Measurements from ENCODE around the gene KCNT1.

The KCNT1 gene

DNA sequence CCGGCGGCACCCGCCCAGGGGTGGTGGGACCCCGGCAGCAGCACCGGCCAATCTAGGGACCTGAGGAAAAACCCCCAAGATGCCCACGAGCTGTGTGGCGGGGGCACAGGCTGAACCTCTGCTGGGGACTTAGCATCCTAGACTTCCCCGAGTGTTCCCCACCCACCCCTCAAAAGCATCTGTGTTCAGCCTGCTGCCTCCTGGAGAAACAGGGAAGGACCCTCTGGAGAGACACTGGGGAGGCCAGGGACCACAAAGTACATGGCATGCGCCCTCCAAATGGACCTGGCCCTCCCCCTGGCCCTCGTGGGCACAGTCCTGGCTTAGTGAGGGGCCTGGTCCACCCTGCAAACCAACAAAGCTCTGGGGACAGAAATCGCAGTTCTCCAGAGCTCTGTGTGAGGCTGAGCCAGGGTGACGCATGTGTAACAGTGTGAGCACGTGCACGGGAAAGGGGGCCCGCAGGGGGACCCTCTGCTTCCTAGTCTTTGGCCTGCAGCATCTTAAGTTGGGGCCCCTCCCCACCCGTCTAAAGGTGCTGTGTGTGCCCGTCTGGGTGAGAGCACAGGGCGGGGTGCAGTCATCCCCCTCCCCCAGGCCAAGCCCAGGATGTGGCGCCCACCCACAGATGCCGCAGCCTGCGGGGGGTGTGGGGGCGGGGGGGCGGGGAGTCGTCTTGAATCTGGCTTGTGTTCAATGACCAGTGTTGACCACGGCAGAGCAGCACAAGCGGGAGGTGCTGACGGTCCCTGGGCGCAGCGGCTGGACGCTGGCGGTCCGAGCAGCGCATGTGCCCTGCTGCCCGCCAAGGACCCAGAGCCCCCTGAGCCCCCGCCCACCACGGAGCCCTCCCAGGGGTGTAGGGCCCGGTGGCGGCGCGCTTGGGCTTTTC lies 672 bp upstream of the KCNT1 start:
- no peak for DNase-seq

DNA sequence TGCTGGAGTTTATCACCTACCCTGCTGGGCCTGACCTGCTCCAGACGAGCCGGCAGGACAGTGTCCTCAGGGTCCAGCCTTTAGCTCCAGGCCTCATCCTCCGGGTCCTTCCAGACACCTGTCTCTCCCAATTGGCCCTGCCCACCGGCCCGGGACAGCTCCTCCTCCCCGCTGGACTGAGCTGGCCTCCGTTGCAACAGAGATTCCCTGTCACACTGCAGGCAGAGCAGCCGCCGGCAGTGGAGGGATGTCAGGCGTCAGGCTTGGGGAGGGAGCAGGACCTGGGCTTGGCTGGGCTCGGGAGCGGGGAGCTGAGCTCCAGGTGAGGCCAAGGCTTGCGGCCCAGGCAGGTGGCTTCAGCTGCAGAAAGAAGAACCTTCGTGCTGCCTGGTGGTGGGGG lies 1.7 kb downstream of the KCNT1 start:
- no peak for DNase-seq

DNA sequence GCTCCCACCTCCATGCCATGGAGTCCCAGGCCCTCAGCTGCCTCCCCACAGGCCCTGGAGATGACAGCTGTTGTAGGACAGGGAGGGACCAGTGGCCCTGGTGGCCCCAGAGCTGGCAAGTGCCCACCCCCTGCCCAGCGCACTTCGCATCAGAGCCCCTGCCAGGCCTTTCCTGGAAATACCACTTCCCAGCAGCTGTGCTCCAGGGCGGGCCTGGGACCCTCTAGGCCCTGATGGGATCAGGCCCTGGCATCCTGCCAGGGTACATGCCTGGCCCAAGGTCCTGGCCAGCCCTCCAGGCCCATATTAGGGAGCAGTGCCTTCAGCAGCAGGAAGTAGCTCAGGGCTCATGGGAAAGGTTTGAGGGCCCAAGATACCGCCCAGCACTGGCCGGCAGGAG lies 2.5 kb downstream of the KCNT1 start:
- no peak for DNase-seq

DNA sequence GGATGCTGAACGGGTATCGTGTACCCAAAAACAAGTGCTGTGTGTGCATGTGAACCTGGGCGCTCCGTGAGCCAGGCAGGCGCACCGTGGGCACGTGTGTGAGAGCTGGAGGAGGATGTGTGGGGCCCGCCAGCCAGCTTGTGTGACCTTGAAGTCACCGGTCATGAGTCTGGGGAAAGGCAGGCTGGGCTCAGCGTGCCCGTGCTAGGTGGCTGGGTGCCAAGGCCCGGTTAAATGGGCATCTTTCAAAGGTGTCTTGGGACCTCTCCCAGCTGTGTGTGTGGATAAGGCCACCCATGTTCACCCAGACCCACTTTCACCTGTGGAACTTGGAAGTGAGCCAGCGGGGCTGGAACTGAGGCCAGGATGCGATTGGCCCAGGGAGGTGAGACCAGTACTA lies 3.4 kb downstream of the KCNT1 start:
- no peak for DNase-seq

DNA sequence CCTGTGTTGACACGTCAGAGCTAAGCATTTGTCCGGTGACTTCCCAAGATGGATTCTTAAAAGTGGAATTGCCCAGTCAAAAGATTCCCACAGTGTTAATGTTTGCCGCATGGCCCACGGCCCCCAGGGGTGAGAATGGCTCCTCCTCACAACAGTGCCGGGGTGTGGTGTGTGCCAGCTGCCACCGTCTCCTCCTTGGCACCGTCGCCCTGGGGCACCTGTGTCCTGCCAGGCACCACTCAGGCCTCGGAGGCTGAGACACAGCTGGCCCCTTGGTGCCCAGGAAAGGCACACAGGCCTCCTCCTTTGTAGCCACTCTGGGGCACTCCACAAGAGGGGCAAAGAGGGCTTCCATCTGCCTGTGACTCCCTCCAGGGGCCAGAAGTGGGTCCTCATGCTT lies 4.3 kb downstream of the KCNT1 start:
- no peak for DNase-seq

DNA sequence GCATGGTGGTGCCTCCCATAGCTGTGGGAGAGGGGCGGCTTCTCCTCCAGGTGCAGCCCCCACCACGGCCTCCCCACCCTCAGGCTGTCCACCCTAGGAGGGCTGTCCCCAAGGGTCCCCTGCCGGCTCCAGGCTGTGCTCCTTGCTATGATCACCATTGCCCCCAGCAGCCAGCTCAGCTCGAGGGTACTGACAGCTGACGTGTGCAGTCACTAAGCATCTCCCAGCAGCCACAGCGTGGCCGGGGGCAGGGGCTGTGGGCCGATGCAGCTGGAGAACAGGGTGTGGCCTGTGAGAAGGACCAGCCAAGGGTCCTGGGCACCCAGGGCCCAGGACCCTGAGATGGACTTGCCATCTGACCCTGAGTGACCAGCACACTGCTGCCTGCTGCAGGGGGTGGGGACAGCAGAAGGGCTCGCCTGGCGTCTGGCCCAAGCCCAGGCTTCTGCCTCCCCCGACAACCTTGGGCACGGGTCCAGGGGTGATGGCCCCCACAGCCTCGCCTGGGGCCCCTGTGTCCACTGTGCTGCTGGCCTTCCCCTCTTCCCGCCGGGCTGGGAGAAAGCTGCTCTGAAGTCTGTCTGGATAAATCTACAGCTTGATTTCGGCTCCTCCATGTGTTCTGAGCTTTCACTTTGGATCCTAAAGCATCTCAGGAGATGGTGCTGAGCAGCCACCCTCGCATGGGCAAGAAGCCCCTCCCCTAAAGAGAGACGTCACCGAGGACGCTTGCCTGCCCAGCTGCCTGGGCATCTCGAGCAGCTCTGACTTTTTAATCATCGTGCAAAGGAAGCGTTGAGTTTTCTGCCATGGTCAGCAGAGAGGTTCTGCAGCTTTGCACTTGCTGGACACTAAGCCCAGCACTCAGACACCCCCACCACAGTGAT lies 5.5 kb downstream of the KCNT1 start:
- DNase-seq = no peak

DNA sequence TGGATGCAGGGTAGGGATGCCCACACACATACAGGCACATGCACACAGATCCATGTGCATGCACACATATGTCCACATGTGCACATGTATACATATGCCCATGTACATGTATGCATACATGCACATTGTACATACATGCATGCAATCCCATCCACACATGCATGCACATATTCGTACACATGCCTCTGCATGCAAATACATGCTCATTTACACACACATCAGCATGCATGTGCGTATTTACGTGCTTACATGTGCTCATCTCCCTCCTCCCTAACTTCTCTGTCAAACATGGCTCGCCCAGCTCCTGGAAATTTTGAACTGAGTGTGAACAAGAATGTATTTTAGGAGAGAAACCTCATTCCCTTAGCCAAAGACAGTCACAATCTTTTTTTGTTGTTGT lies 6.2 kb downstream of the KCNT1 start:
- DNase-seq = no peak

DNA sequence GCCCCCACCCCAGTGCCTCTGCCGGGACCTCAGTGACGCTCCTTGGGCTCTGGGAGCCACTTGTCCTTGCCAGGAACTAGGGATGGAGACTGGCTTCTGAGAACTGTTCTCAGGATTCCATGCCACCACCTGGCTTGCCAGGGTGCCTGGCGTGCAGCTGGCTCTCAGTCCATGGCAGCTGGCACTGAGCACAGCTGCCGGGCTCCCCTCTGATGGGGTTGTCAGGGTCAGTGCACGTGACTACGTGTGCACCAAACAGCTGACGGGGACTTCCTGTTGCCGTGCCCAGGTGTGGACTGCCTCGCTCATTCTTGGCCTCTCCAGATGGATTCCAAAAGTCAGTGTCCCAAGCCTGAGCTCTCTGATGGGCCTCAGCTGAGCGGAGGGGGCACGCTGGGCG lies 9.4 kb downstream of the KCNT1 start:
- no peak for DNase-seq

DNA sequence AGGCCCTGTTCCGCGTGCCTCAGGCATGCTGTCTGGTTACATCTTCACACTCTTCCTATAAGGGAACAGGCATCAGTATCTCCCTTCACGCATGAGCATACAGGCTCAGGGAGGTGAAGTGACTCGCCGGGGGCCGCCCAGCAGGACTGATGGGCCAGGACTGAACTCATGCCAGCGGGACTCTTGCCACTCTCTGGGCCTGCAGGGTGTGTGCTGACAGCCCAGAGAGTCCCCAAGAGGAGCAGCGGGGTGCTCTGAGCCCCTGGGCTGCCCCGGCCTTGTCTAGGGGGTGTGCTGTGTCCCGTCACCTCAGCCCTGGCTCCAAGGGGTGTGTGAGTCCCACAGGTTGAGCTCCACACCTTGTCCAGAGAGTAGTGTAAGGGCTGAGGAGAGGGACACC lies 9.9 kb downstream of the KCNT1 start:
- no peak for DNase-seq

DNA sequence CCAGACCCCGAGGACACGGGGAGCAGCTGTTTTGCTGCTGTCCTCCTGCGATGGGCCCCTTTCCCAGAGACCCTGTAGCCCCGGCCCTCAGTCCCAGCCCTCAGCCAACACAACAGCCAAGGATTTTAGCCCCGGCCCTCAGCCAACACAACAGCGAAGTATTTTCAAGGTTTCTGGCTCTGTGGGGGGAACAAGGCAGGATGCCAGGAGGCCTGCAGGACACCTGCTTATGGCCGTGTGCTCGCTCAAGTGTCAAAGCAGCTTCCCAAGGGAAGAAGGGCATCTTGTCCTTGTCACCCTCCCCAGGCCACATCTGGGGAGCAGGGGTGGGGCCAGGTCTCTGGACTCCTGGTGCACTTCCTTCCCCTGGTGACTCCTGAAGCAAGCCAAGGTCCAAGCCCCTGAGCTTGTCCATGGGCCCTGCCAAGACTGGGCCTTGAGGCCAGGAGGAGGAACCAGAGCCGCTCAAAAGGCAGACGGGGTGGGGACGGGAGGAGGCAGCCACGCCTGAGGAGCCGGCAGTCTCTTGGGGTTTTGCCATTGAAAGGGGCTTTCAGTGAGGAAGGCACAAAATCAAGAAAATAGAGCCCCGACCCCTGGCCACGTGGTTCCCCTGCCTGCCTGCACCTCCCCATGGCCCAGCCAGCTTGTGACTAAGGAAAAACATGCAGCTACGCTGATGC lies 10.8 kb downstream of the KCNT1 start:
- DNase-seq = no peak

DNA sequence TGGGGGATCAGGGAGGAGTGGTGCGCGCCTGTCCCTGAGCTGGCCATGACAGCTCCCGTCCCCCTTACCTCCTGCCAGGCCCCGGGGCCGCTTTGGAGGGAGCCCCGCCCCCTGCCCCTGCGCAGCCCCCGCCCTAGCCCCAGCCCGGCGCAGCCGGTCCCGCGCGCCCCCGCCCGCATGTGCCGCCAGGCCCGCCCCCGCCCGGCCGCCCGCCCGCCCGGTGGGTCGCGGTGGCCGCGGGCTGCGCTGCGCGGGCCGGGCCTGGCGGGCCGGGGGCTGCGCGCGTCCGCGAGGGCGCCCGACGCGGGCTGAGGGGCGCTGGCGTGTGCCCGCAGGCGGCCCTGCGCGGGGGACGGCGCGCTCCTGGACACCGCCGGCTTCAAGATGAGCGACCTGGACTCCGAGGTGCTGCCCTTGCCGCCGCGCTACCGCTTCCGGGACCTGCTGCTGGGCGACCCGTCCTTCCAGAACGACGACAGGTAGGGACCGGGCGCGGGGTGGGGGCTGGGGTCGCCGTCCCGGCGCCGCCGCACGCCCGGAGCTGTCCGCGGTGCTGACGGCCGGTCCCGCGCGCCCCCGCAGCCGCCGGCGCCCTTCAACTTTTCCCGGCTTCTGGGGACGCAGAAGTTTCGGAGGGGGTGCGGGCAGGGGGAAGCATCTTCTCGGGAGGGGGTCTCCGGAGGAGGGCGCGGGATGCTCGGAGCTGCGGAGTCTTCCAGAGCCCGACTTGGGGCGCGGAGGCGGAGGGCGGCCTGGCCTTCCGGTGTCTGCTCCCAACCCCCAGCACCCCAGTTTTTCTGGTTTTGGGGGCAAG lies 12.5 kb downstream of the KCNT1 start:
- no peak for DNase-seq

DNA sequence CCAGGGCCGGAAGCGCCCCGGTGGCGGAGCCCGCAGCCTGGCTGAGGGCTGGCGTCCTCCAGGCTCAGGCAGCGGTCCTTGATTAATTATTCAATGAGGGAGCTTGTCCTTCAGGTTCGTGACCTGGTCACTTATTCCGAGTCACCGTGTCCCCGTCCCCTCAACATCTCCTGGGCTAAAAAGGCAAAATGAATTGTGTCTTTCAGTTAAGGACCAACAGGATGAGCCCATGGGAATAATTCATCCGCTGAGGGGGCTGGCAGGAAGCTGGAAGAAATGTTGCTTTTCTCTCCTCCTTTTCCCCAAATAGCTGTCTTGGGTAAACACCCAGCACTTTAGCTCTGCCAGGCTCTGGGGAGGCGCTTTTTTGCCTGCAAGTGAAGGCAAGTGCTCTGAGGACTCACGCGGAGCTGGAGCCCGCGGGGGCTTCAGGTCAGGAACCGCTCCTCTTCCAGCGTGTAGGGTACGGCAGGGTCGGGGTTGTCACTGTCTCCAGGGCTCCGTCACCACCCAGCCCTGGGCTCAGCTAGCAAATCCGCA lies 13.1 kb downstream of the KCNT1 start:
- no peak for DNase-seq

DNA sequence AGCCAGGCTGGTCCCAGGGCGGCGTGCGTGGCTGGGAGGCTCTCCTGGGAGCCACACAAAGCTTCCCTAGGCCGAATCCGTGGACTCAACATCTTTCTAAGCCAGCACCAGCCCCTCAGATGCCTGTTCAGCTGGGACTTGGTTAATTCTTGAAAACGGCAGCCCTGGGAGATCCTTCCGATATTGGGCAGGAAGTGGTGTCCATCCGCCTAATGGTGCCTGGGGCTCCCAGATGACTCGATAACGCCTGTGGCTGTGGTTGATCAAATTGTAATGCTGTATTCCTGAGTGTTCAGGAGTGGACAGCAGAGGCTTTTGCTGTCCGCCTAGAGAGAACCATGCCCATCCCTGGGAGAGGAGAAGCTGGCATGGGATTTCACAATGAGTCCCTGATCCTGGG lies 14.1 kb downstream of the KCNT1 start:
- DNase-seq = no peak

DNA sequence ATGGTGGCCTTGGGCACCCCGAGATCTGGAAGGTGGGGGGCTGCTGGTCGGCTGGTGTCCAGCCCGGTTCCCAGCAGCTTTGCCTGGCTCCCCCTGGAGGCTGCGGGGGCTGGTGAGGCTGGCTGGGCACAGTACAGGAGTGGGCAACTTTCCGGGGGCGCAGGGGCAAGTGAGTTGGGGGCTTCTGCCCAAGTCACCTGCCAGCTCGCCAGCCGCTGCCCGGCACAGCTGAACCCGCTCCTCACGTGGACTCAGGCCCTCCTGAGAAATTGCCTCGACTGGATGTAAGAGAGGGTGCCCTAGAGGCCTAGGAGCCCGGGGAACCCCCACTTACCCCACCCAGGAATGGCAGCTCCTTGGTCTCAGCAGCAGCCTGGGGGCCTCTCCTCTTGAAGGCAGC lies 15.4 kb downstream of the KCNT1 start:
- DNase-seq = no peak

DNA sequence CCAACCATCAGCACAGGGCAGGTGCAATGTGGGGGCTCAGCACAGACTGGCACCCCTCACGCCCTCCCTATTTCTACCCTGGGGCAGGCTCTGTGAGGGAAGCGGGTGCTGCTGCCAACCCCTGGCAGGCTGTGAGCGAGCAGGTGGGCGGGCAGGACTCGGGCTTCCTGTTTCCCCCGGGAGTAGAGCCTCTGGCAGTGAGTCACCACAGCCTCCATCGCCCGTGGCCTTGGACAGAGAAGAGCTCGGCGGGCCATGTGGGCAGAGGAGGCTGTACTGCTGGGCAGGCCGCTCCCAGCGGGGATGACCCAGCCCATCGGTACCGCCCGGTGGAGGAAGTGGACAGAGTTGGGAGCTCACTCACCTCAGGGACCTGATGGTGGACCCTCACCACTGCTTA lies 16.6 kb downstream of the KCNT1 start:
- DNase-seq = no peak

DNA sequence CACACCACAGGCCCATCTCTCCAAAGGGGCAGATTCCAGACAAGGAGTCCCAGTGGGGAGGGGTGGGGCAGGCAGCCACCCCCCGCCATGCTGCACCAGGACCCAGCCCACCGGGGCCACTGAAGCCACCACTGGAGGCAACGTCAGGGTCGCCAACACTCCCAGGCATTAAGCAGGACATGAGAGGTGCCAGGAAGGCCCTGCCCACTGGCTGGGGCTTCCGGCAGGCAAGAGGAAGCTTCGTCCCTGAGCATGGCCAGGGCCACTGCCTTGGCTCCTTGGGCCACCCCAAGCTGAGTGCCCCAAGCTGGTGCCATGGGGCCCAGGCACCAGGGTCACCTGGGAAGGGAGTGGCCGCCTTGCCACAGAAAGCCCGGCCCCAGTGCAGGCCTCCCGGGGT lies 17.5 kb downstream of the KCNT1 start:
- DNase-seq = no peak

DNA sequence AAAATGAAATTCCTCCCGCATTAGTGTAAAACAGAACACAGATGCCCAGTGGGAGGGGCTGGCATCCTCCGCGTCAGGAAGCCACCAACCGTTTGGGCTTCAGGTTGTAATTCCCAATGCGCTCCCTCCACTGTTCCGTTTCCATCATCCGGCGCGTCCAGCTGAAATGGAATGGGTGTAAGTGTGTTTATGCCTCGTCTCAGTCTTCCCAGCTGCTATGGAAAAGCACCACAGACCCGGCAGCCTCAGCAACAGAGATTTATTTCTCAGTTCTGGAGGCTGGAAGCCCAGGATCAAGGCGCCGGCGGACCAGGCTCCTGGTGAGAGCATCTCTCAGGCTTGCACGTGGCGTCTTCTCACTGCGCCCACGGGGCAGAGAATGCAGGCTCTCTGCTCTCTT lies 20.4 kb downstream of the KCNT1 start:
- no peak for DNase-seq

DNA sequence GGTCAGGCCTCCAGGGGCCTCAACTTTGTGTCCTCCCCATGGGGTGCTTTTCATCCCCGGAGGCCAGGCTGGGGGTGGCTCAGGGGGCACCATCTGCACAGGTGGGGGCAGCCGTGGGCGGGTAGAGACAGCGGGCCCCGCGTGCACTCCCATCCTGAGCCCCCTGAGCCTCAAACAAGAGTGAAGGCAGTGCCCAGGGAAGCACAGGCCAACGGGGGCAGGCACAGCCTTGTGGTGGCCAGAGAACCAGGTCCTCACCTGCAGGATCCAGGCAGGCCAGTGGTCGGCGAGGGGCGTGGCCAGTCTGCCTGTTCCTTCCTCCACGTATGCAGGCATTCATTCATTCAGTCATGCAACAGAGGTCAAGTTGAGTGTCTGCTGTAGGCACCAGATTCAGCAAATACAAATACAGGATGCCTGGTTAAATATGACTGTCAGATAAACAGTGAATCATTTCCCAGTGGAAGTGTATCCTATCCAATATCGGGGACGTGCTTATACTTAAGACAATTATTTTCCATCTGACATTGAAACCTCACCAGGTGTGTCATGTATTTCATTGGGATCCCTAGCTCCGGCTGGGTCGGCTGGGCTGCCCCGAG lies 22.3 kb downstream of the KCNT1 start:
- no peak for DNase-seq

DNA sequence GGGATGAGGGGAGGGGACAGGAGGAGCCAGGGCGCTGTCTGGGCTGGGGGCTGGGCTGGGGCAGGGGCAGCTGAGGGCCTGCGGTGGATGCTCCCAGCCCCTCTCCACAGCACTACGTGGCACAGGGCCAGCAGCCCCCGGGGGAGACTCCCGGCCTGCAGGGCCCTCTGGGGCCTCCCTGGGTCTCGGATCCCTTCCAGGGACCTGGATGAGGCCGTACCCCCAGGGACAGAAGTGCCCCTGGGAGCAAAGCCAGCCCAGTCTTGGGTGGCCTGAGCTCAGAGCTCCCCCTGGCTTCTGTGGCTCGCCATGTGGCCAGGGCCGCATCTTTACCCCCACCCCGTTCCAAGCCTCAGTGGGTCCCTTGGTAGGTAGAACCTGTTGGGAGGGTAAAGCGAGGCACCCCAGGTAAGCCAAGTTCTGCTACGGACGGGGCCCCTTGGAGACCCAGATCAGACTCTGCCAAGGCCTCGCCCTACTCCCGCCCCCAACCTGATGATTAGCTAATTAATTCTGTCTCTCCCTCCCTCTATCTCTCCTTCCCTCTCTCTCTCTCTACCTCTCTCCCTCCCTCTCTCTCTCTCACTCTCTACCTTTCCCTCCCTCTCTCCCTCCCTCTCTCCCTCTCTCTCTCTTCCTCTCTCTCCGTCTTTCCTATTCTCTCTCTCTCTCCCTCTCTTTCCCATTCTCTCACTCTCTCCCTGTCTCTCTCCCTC lies 24.3 kb downstream of the KCNT1 start:
- no peak for DNase-seq

DNA sequence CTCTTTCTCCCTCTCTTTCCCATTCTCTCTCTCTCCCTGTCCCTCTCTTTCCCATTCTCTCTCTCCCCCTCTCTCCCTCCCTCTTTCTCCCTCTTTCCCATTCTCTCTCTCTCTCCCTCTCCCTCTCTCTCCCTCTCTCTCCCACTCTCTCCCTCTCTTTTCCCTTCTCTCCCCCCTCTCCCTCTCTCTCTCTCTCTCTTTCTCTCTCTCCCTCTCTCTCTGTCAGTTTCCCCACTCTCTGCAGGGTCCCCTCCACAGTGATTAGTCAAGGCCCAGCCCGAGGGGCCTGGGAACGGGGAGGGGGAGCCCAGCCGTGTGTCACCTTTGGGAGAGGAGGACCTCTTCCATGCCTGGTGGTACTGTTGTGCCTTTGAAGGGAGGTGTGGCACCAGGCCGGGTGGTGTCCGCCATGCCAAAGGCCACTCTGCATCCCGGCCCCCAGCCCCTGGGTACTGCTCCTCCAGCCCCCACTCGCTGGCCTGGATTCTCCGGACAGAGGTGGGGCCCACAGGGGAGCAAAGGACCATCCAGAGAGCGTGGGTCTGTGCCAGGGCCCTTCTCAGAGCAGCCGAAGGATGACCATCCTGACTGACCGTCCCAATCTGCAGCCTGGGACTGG lies 25.4 kb downstream of the KCNT1 start:
- no peak for DNase-seq

Data from GDM1 (cell line).